ENCODE results near the gene TRAFD1.

TRAFD1 gene

DNA sequence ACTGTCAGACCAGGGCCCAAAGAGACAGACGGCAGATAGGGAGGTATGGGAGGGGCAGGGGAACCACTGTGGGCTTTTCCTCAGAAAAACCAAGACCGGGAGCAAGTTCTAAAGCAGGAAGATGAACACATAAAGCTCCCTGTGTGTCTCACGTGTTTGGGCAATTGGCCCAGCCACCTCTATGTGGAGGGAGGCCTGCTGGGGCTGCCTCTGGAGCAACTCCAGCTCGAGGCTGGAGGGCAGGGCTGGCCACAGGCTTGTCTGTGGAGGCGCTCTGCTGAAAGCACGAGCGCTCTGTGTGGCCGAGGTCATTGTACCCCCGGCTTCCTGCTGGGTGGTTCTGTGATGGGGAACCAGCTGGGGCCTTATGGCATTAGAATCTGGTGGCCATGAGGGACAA lies 36.4 kb downstream of the TRAFD1 start:
- no peak overlapping the region for H3K27ac ChIP-seq (ENCODE audit: low read depth, low read length)
- H3K36me3 ChIP-seq (ENCODE audit: control insufficient read depth, insufficient read depth, low read length): peaks cover 55% of the 10 kb centered on the region
- H3K27me3 ChIP-seq (ENCODE audit: control insufficient read depth, insufficient read depth, low read length): no peaks in the 10 kb centered on the region
- H3K4me3 ChIP-seq (ENCODE audit: low read depth, low read length): no peak overlapping the region
- no peaks in the 10 kb centered on the region for H3K4me1 ChIP-seq (ENCODE audit: control insufficient read depth, insufficient read depth, low read length)
- peaks cover 11% of the 10 kb centered on the region for H3K9me3 ChIP-seq (ENCODE audit: control insufficient read depth, insufficient read depth, low read depth, low read length)
- no peak overlapping the region for H3K9ac ChIP-seq (ENCODE audit: low read length)

DNA sequence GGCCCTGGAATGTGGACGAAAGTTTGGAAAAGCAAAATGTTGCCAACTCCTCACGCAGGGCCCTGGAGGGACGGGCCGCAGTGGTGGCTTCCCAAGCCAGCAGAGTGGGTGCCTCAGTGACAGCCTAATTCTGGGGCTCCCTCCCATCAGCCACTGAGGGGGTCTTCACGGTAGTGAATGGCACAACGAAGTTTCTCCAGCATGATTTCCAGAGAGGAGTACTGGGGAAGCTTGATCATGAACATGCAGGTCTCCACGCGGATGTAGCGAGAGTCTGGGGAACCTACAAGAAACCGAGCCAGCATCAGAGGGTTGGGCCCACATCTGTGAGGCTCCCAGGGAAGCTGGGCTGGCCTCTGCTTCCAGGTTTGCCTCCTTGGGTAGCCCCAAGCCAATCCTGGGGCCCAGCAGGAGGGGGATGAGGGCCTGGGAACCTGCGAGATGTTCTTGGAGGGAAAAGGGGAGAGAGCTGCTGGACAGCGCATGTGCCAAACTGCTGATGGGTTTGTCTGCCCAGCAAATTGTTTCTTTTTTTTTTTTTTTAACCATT lies 37.0 kb downstream of the TRAFD1 start:
- Histone ChIP-seq H3K27me3 (ENCODE audit: control insufficient read depth, insufficient read depth, low read length) (no peaks in the 10 kb centered on the region), H3K9me3 (ENCODE audit: control insufficient read depth, insufficient read depth, low read depth, low read length) (peaks cover 11% of the 10 kb centered on the region), H3K27ac (ENCODE audit: low read depth, low read length) (no peak overlapping the region), H3K36me3 (ENCODE audit: control insufficient read depth, insufficient read depth, low read length) (peaks cover 58% of the 10 kb centered on the region), H3K4me3 (ENCODE audit: low read depth, low read length) (no peak overlapping the region), H3K9ac (ENCODE audit: low read length) (no peak overlapping the region), H3K4me1 (ENCODE audit: control insufficient read depth, insufficient read depth, low read length) (no peaks in the 10 kb centered on the region)

DNA sequence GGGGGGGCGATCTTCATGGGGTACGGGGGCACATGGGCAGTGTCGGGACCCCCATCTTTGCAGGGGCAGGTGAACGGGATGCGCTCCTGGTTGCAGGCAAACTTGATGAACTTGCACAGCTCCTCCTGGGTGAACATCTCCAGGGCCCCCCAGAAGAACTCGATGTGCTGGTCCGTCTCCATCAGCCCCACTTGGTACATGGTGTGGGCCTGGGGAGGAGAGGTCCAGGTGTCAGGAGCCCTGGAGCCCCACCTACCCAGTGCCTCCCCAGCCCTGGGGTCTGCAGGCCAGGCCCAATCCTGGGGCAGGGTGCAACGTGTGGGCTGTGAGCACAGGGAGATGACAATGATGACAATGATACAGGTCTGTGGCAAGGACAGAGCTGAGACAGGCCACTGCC lies 37.7 kb downstream of the TRAFD1 start:
- Histone ChIP-seq H3K27ac (ENCODE audit: low read depth, low read length) (no peak overlapping the region), H3K9ac (ENCODE audit: low read length) (no peak overlapping the region), H3K4me3 (ENCODE audit: low read depth, low read length) (no peak overlapping the region), H3K36me3 (ENCODE audit: control insufficient read depth, insufficient read depth, low read length) (peaks cover 55% of the 10 kb centered on the region), H3K9me3 (ENCODE audit: control insufficient read depth, insufficient read depth, low read depth, low read length) (peaks cover 8% of the 10 kb centered on the region), H3K4me1 (ENCODE audit: control insufficient read depth, insufficient read depth, low read length) (no peaks in the 10 kb centered on the region), H3K27me3 (ENCODE audit: control insufficient read depth, insufficient read depth, low read length) (no peaks in the 10 kb centered on the region)

DNA sequence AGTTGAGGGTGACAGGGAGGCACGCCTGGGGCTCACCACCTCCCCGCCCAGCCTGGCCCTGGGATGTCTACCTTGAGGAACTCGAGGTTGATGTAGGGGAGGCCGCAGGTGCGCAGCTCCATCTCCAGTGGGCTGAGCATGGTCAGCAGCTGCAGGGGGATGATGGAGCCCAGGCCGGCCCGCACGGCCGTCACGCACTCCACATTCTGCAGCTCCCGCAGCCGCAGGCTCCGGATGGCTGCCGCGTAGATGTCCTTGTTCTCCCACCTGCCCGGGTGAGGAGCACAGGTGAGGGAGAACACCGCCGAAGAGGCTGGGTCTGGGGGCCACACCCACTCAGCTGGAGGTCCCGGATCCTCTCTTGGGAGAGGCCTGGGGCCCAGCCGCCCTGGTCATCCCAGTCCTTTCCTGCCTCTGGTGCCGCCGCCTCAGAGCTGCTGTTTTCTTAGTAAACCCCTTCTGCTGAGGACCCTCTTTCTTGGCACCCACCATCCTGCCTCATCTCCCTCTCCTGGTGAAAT lies 38.2 kb downstream of the TRAFD1 start:
- Histone ChIP-seq H3K27ac (ENCODE audit: low read depth, low read length) (no peak overlapping the region), H3K4me1 (ENCODE audit: control insufficient read depth, insufficient read depth, low read length) (no peaks in the 10 kb centered on the region), H3K36me3 (ENCODE audit: control insufficient read depth, insufficient read depth, low read length) (peaks cover 53% of the 10 kb centered on the region), H3K4me3 (ENCODE audit: low read depth, low read length) (no peak overlapping the region), H3K9ac (ENCODE audit: low read length) (no peak overlapping the region), H3K9me3 (ENCODE audit: control insufficient read depth, insufficient read depth, low read depth, low read length) (peaks cover 3% of the 10 kb centered on the region; the same call in 1 of the 2 replicates), H3K27me3 (ENCODE audit: control insufficient read depth, insufficient read depth, low read length) (no peaks in the 10 kb centered on the region)

DNA sequence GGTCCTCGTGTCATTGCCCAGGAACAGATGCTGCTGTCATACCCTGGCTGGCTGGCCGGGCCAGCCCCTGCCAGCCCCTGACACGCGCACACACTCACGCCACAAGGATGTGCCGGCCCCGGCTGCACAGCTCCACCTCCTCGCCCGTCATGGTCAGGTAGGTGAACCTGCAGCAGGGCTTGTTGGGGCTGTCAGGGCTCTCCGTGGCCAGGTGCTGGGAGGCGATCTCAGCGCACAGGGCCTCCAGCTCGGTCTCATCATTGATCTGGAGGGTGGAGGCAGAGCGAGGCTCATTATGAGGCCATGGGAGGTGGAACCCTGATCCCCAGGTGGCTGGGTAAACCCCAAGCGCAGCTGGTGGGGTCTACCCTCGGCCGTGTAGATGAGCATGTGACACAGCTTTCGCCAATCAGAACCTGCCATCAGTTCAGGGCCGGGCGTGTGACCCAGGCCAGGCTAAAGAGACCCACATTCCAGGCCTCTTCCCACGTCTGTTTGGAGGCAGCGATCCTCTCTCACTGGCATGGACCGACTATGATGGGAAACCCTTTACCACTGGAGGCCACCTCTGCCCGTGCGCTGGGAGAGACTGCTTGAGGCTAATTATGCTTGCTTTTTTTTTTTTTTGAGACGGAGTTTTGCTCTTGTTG lies 38.8 kb downstream of the TRAFD1 start:
- H3K4me1 ChIP-seq (ENCODE audit: control insufficient read depth, insufficient read depth, low read length): no peaks in the 10 kb centered on the region
- H3K4me3 ChIP-seq (ENCODE audit: low read depth, low read length): no peak overlapping the region
- H3K27me3 ChIP-seq (ENCODE audit: control insufficient read depth, insufficient read depth, low read length): no peaks in the 10 kb centered on the region
- H3K9me3 ChIP-seq (ENCODE audit: control insufficient read depth, insufficient read depth, low read depth, low read length): no peaks in the 10 kb centered on the region; the same call in 1 of the 2 replicates
- no peak overlapping the region for H3K9ac ChIP-seq (ENCODE audit: low read length)
- H3K36me3 ChIP-seq (ENCODE audit: control insufficient read depth, insufficient read depth, low read length): peaks cover 56% of the 10 kb centered on the region
- no peak overlapping the region for H3K27ac ChIP-seq (ENCODE audit: low read depth, low read length)

DNA sequence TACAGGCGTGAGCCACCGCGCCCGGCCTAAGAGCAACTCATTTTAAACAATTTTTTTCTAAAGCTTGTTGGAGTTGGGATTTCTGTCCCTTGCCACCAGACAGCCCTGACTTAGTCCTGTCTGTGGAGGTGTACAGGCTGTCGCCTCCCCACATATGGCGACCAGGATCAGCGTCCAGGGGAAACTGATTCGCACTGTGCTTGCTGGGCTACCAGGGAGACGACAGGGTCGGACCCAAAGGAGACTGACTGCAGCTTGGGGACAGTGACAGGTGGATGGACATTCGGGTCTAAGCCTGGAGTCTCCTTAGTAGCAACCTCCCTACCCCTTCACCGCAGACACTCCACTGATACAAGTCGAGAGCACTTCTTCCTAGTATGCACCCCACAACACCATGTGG lies 40.3 kb downstream of the TRAFD1 start:
- H3K9ac ChIP-seq (ENCODE audit: low read length): no peak overlapping the region
- H3K4me1 ChIP-seq (ENCODE audit: control insufficient read depth, insufficient read depth, low read length): no peaks in the 10 kb centered on the region
- no peaks in the 10 kb centered on the region for H3K27me3 ChIP-seq (ENCODE audit: control insufficient read depth, insufficient read depth, low read length)
- no peaks in the 10 kb centered on the region for H3K9me3 ChIP-seq (ENCODE audit: control insufficient read depth, insufficient read depth, low read depth, low read length)
- H3K36me3 ChIP-seq (ENCODE audit: control insufficient read depth, insufficient read depth, low read length): peaks cover 48% of the 10 kb centered on the region
- H3K27ac ChIP-seq (ENCODE audit: low read depth, low read length): no peak overlapping the region
- no peak overlapping the region for H3K4me3 ChIP-seq (ENCODE audit: low read depth, low read length)

DNA sequence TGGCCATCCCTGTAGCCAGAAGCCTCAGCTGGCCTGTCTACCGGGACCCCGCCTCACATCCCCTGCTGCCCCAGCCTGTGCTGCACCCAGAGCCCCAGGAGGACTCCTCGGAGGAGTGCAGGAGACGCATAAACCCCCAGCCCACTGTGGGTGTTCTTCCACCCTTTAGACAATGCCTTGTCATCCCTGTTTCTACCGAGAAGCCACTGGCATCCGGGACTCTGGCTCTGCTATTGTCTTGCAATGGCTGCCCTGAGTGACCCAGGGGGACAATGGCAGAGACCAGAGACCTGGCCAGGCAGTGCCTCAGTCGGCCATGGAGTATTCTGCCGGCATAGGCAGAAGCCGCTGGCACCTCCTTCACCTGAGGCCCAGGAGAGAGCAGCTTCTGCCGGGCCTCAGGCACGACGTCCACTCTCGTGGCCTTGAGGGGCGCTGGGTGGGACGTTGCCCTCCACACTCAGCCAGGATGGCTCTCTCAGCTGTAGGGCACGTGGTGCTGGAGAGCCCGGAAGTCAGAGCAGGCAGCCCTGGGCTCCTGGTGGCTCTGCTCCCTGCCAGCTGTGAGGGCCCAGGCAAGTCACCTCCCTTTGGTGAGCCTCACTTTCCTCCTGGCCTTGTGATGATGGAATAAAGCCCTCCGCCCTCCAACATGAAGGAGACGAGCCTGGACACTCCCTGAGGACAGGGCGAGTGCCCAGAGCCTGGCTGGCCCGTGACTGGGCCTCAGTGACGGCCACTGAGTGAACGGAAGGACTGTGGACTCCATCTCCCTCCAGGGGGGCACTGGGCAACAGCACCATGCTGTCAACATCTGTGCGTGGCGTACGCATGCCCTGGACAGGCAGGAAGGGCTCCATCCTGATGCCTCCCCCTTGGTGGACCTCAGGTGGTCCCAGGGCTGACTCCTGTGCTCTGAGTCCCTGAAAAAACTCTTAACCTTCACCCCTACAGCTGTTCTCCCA lies 41.0 kb downstream of the TRAFD1 start:
- Histone ChIP-seq H3K9ac (ENCODE audit: low read length) (no peak overlapping the region), H3K4me3 (ENCODE audit: low read depth, low read length) (no peak overlapping the region), H3K27ac (ENCODE audit: low read depth, low read length) (0 out of 2 replicates have a peak overlapping the region, but pooled peaks have one; percentile 15)

DNA sequence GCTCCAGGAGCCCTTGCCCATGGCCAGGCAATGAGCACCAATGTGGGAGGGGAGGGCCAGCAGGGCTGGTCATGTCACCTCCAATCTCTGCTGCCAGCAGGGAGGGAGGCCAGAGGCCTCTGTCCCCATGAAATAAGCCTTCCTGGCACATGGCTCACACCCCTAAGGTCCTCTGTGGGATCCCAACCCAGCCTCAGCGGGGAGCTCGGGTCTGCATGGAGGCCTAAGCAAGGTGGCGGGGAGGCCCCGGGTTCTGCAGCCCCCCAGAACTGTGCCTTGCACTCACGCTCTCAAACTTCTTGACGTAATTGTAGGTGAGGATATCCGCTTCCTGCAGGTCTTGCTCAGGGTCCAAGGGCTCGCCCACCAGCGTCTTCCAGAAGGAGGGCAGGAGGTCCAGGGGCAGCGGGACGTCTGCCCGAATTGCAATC lies 41.7 kb downstream of the TRAFD1 start:
- no peak overlapping the region for H3K4me3 ChIP-seq (ENCODE audit: low read depth, low read length)
- H3K27ac ChIP-seq (ENCODE audit: low read depth, low read length): no peak overlapping the region
- H3K9me3 ChIP-seq (ENCODE audit: control insufficient read depth, insufficient read depth, low read depth, low read length): no peaks in the 10 kb centered on the region
- H3K27me3 ChIP-seq (ENCODE audit: control insufficient read depth, insufficient read depth, low read length): no peaks in the 10 kb centered on the region
- peaks cover 46% of the 10 kb centered on the region for H3K36me3 ChIP-seq (ENCODE audit: control insufficient read depth, insufficient read depth, low read length)
- H3K4me1 ChIP-seq (ENCODE audit: control insufficient read depth, insufficient read depth, low read length): no peaks in the 10 kb centered on the region
- no peak overlapping the region for H3K9ac ChIP-seq (ENCODE audit: low read length)

More for the DNA sequence above, 41.0 kb downstream of the TRAFD1 start:
- H3K9me3 ChIP-seq (ENCODE audit: control insufficient read depth, insufficient read depth, low read depth, low read length): no peaks in the 10 kb centered on the region
- no peaks in the 10 kb centered on the region for H3K4me1 ChIP-seq (ENCODE audit: control insufficient read depth, insufficient read depth, low read length)
- H3K27me3 ChIP-seq (ENCODE audit: control insufficient read depth, insufficient read depth, low read length): no peaks in the 10 kb centered on the region
- peaks cover 49% of the 10 kb centered on the region for H3K36me3 ChIP-seq (ENCODE audit: control insufficient read depth, insufficient read depth, low read length)

DNA sequence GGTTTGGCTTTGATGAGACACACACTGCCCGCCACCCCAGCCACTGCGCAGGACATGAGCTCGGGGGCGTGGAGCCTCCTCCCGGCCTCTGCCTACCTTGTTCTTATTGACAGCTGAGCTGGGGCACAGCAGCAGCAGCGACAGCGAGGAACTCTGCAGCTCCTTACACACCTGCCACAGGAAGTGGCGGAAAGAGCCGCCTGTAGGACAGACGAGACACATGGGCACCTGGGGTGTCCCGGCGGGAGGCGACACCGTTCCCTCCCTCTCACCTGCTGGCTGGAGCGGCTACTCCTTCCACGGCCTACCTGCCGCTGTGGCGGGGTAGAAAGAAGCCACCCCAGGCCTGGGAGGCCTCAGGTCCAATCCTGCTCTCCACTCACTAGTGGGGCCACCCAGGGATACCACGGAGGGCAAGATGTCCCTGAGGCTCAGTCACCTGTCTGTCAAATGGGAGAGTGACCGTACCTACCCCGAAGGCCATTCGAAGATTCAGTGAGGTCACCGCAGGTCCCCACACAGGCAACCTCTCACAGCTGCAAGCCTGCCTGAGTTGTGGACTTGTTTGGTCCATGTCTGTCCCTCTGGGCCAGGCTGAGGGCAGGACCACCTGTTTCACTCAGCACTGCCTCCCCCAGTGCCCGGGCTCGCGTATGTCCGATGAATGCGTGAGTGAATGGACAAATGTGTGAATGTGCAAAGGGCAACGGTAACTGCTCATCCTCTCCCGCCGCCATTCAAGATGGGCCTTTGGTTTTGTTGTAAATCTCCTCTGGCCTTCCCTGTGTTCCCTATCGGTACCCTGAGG lies 42.6 kb downstream of the TRAFD1 start:
- H3K27ac ChIP-seq (ENCODE audit: low read depth, low read length): no peak overlapping the region
- peaks cover 47% of the 10 kb centered on the region for H3K36me3 ChIP-seq (ENCODE audit: control insufficient read depth, insufficient read depth, low read length)
- no peaks in the 10 kb centered on the region for H3K9me3 ChIP-seq (ENCODE audit: control insufficient read depth, insufficient read depth, low read depth, low read length)
- no peaks in the 10 kb centered on the region for H3K27me3 ChIP-seq (ENCODE audit: control insufficient read depth, insufficient read depth, low read length)
- no peak overlapping the region for H3K4me3 ChIP-seq (ENCODE audit: low read depth, low read length)
- H3K4me1 ChIP-seq (ENCODE audit: control insufficient read depth, insufficient read depth, low read length): no peaks in the 10 kb centered on the region
- no peak overlapping the region for H3K9ac ChIP-seq (ENCODE audit: low read length)

DNA sequence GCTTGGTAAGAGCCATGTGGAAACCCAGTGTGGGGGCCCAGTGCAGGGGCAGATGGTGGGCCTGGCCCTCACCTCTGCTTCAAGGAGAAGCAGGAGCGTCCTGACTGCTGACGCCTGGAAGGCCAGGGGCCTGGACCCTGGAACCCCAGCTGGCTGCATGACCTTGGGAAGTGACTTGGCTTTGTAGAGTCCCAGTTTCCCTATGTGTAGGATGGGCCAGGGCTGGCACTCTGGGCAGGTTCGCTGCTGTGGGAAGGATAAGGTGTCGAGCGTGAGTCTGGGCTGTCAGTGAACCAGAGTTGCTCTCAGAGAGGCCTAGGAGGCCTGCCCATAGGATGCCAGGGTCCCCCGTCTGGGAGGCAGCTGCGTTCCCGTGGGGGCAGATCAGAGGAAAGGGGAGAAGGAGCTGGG lies 43.2 kb downstream of the TRAFD1 start:
- Histone ChIP-seq H3K27ac (ENCODE audit: low read depth, low read length) (no peak overlapping the region), H3K4me3 (ENCODE audit: low read depth, low read length) (no peak overlapping the region), H3K27me3 (ENCODE audit: control insufficient read depth, insufficient read depth, low read length) (no peaks in the 10 kb centered on the region), H3K4me1 (ENCODE audit: control insufficient read depth, insufficient read depth, low read length) (no peaks in the 10 kb centered on the region), H3K9me3 (ENCODE audit: control insufficient read depth, insufficient read depth, low read depth, low read length) (no peaks in the 10 kb centered on the region), H3K9ac (ENCODE audit: low read length) (no peak overlapping the region), H3K36me3 (ENCODE audit: control insufficient read depth, insufficient read depth, low read length) (peaks cover 43% of the 10 kb centered on the region)
